ENCODE data around the gene CRHR2. TPM values are rescaled to one million over a fixed set of nuclear protein-coding genes. Genes with fewer than 3 reads are reported as not detected.

Gene CRHR2
- total RNA-seq, 2 experiments from 2014 or later: not detected

GRCh38 chr7:30646154-30646553 is 36.1 kb downstream of the CRHR2 start:
- CTCF ChIA-PET: interaction anchor here (1.0 kb wide), 1 partner anchor 18 kb away, joined by 3 read pairs; no protein-coding TSS in a partner anchor
- no peak overlapping the region for H3K27ac ChIP-seq (ENCODE audit: low read depth in 1 of 2, low read length in 2 of 2)
- POLR2A ChIA-PET: interaction anchor here (0.9 kb wide), 1 partner anchor 13 kb away, joined by 3 read pairs; no protein-coding TSS in a partner anchor
- no peaks in the 10 kb centered on the region for H3K4me1 ChIP-seq (ENCODE audit: insufficient read depth, low read length)
- Mint-ChIP-seq H3K27ac (no peak overlapping the region), H3K4me3 (no peak overlapping the region), H3K9me3 (no peaks in the 10 kb centered on the region), H3K36me3 (ENCODE audit: low read depth) (peaks cover 17% of the 10 kb centered on the region), H3K4me1 (ENCODE audit: low read depth) (no peaks in the 10 kb centered on the region), H3K27me3 (no peaks in the 10 kb centered on the region)
- no peak for TF ChIP-seq CTCF (IDR thresholded peaks at IDR 0.05)
- no peak for ATAC-seq (ENCODE audit: poor library complexity)
- no peak overlapping the region for H3K4me3 ChIP-seq (ENCODE audit: low read length)
- no peaks in the 10 kb centered on the region for H3K27me3 ChIP-seq (ENCODE audit: control insufficient read depth in 1 of 2, insufficient read depth in 2 of 2, low read length in 2 of 2)
- intact Hi-C loops (cut with DNase I, micrococcal nuclease): no loop called here
- peaks cover 3% of the 10 kb centered on the region for H3K36me3 ChIP-seq (ENCODE audit: insufficient read depth, low read length)
- no peaks in the 10 kb centered on the region for H3K9me3 ChIP-seq (ENCODE audit: control insufficient read depth in 1 of 2, insufficient read depth in 1 of 2, low read length in 2 of 2)
- DNase-seq: no peak

- no peak for DNase-seq
- intact Hi-C loops (cut with DNase I, micrococcal nuclease): no loop called here
- no peak for TF ChIP-seq CTCF (IDR thresholded peaks at IDR 0.05)
- no peak overlapping the region for H3K27ac Mint-ChIP-seq
- peaks cover 17% of the 10 kb centered on the region for H3K36me3 Mint-ChIP-seq (ENCODE audit: low read depth)
- Histone ChIP-seq H3K4me3 (ENCODE audit: low read length) (no peak overlapping the region), H3K36me3 (ENCODE audit: insufficient read depth, low read length) (peaks cover 3% of the 10 kb centered on the region), H3K4me1 (ENCODE audit: insufficient read depth, low read length) (no peaks in the 10 kb centered on the region), H3K27ac (ENCODE audit: low read depth in 1 of 2, low read length in 2 of 2) (no peak overlapping the region), H3K9me3 (ENCODE audit: control insufficient read depth in 1 of 2, insufficient read depth in 1 of 2, low read length in 2 of 2) (no peaks in the 10 kb centered on the region), H3K27me3 (ENCODE audit: control insufficient read depth in 1 of 2, insufficient read depth in 2 of 2, low read length in 2 of 2) (no peaks in the 10 kb centered on the region)
- ATAC-seq (ENCODE audit: poor library complexity): no peak
- no peaks in the 10 kb centered on the region for H3K27me3 Mint-ChIP-seq
- no peaks in the 10 kb centered on the region for H3K4me1 Mint-ChIP-seq (ENCODE audit: low read depth)
- no peaks in the 10 kb centered on the region for H3K9me3 Mint-ChIP-seq
- ChIA-PET POLR2A (no interaction called here), CTCF (interaction anchor here (1.0 kb wide), 1 partner anchor 17 kb away, joined by 3 read pairs; no protein-coding TSS in a partner anchor)
- H3K4me3 Mint-ChIP-seq: no peak overlapping the region
Measured at GRCh38 chr7:30645661-30646060, 36.6 kb downstream of the CRHR2 start.

- Histone ChIP-seq H3K27me3 (ENCODE audit: control insufficient read depth in 1 of 2, insufficient read depth in 2 of 2, low read length in 2 of 2) (no peaks in the 10 kb centered on the region), H3K27ac (ENCODE audit: low read depth in 1 of 2, low read length in 2 of 2) (no peak overlapping the region), H3K36me3 (ENCODE audit: insufficient read depth, low read length) (peaks cover 3% of the 10 kb centered on the region), H3K4me1 (ENCODE audit: insufficient read depth, low read length) (no peaks in the 10 kb centered on the region), H3K9me3 (ENCODE audit: control insufficient read depth in 1 of 2, insufficient read depth in 1 of 2, low read length in 2 of 2) (no peaks in the 10 kb centered on the region), H3K4me3 (ENCODE audit: low read length) (no peak overlapping the region)
- Mint-ChIP-seq H3K27ac (no peak overlapping the region), H3K9me3 (no peaks in the 10 kb centered on the region), H3K4me3 (no peak overlapping the region), H3K27me3 (no peaks in the 10 kb centered on the region), H3K36me3 (ENCODE audit: low read depth) (peaks cover 17% of the 10 kb centered on the region), H3K4me1 (ENCODE audit: low read depth) (no peaks in the 10 kb centered on the region)
- DNase-seq: no peak
- POLR2A ChIA-PET: no interaction called here
- CTCF ChIA-PET: no interaction called here
- ATAC-seq (ENCODE audit: poor library complexity): no peak
- intact Hi-C loops (cut with DNase I, micrococcal nuclease): no loop called here
- TF ChIP-seq CTCF (IDR thresholded peaks at IDR 0.05): no peak
Measured at GRCh38 chr7:30644286-30644955, 37.8 kb downstream of the CRHR2 start.

All from CD4-positive, alpha-beta T cell (primary cell).